HepG2 (cell line): ENCODE data around the gene LBX2. TPM values are rescaled to one million over a fixed set of nuclear protein-coding genes. Genes with fewer than 3 reads are reported as not detected.

ENCODE experiments used
- ADNP ChIP-seq: sonication (generic); formaldehyde crosslinking; IDR thresholded peaks from 2 replicates; pipeline ENCODE4 v1.4.0; 2020; ENCODE audit warnings: missing genetic modification reagents
- ARHGAP35 ChIP-seq: sonication (generic); formaldehyde crosslinking; IDR thresholded peaks from 2 replicates; pipeline ENCODE4 v1.9.0; 2022; ENCODE audit warnings: mild to moderate bottlenecking, inconsistent platforms, moderate library complexity, missing genetic modification reagents, borderline replicate concordance
- BATF2 ChIP-seq: sonication (generic); formaldehyde crosslinking; IDR thresholded peaks from 2 replicates; pipeline ENCODE4 v1.8.0; 2022; ENCODE audit warnings: mild to moderate bottlenecking, missing genetic modification reagents, moderate library complexity
- CAMTA2 ChIP-seq: sonication (generic); formaldehyde crosslinking; IDR thresholded peaks from 2 replicates; pipeline ENCODE4 v1.4.0; 2020; ENCODE audit warnings: mild to moderate bottlenecking, missing genetic modification reagents, borderline replicate concordance
- CREB1 ChIP-seq, 2 experiments: fragments of 450-650 bp in 1 of 2; IDR thresholded peaks; 2 replicates each; pipeline ENCODE4 v1.6.1; 2016 to 2017; ENCODE audit warnings: control low read depth in 1 of 2, mild to moderate bottlenecking in 1 of 2, missing compliant biosample characterization in 1 of 2, missing genetic modification characterization in 1 of 2
- LBX2 ChIP-seq: sonication (generic); formaldehyde crosslinking; IDR thresholded peaks from 2 replicates; pipeline ENCODE4 v1.5.0; 2020; ENCODE audit warnings: missing genetic modification reagents, mild to moderate bottlenecking, borderline replicate concordance
- MBD4 ChIP-seq: IDR thresholded peaks from 2 replicates; pipeline ENCODE4 v1.6.1; 2012; ENCODE audit warnings: low read length, inconsistent platforms, borderline replicate concordance
- NFATC3 ChIP-seq: sonication (generic); formaldehyde crosslinking; IDR thresholded peaks from 2 replicates; pipeline ENCODE4 v1.5.1; 2020; ENCODE audit warnings: mild to moderate bottlenecking, missing genetic modification reagents
- PHF20 ChIP-seq: sonication (generic); formaldehyde crosslinking; IDR thresholded peaks from 2 replicates; pipeline ENCODE4 v1.5.0; 2020; ENCODE audit warnings: mild to moderate bottlenecking, missing genetic modification reagents
- PITX1 ChIP-seq: sonication (generic); formaldehyde crosslinking; IDR thresholded peaks from 2 replicates; pipeline ENCODE4 v1.5.1; 2020; ENCODE audit warnings: mild to moderate bottlenecking, missing genetic modification reagents
- PPARG ChIP-seq: conservative IDR thresholded peaks from 2 replicates; pipeline ENCODE4 v1.6.1; 2016; ENCODE audit warnings: missing biosample characterization, missing genetic modification reagents
- RXRB ChIP-seq: IDR thresholded peaks from 2 replicates; pipeline ENCODE4 v1.6.1; 2016; ENCODE audit warnings: borderline replicate concordance, missing genetic modification reagents, missing compliant biosample characterization
- SMAD3 ChIP-seq: sonication (generic); formaldehyde crosslinking; IDR thresholded peaks from 2 replicates; pipeline ENCODE4 v1.4.0; 2020; ENCODE audit warnings: missing genetic modification reagents
- SOX13 ChIP-seq, 3 experiments: fragments of 450-650 bp in 1 of 3; sonication (generic) in 1 of 3; formaldehyde crosslinking in 1 of 3; IDR thresholded peaks in 2 of 3; conservative IDR thresholded peaks in 1 of 3; 2 replicates each; pipeline versions ENCODE4 v1.5.0 to v1.6.1; 2016 to 2020; ENCODE audit warnings: antibody characterized with exemption in 1 of 3, mild to moderate bottlenecking in 1 of 3, missing compliant biosample characterization in 1 of 3, missing genetic modification reagents in 1 of 3, moderate library complexity in 1 of 3
- STAT5B ChIP-seq: sonication (generic); formaldehyde crosslinking; IDR thresholded peaks from 2 replicates; pipeline ENCODE4 v1.4.0; 2020; ENCODE audit warnings: missing genetic modification reagents
- ZC3H4 ChIP-seq: sonication (generic); formaldehyde crosslinking; IDR thresholded peaks from 2 replicates; pipeline ENCODE4 v1.4.0; 2020; ENCODE audit warnings: missing genetic modification reagents, borderline replicate concordance
- ZNF17 ChIP-seq: sonication (generic); formaldehyde crosslinking; IDR thresholded peaks from 2 replicates; pipeline ENCODE4 v1.5.0; 2020; ENCODE audit warnings: mild to moderate bottlenecking, missing genetic modification reagents
- ZNF260 ChIP-seq: sonication (generic); formaldehyde crosslinking; IDR thresholded peaks from 2 replicates; pipeline ENCODE4 v1.4.0; 2020; ENCODE audit warnings: missing genetic modification reagents, low read depth, mild to moderate bottlenecking, borderline replicate concordance
- ZNF446 ChIP-seq: sonication (generic); formaldehyde crosslinking; IDR thresholded peaks from 2 replicates; pipeline ENCODE4 v1.5.0; 2020; ENCODE audit warnings: mild to moderate bottlenecking, missing genetic modification reagents
- ZNF598 ChIP-seq: sonication (generic); formaldehyde crosslinking; IDR thresholded peaks from 2 replicates; pipeline ENCODE4 v1.5.1; 2020; ENCODE audit warnings: mild to moderate bottlenecking, missing genetic modification reagents, borderline replicate concordance
- ZNF891 ChIP-seq: sonication (generic); formaldehyde crosslinking; IDR thresholded peaks from 2 replicates; pipeline ENCODE4 v1.5.0; 2020; ENCODE audit warnings: mild to moderate bottlenecking, missing genetic modification reagents
- polyA plus RNA-seq, 8 experiments: library from polyadenylated mRNA; depleted of rRNA in 3 of 8; stranded (reverse) in 7 of 8; unstranded in 1 of 8; fragments of >200 nt; fragmentation: Illumina TruSeq in 4 of 8; extraction: Trizol in 4 of 8; gene quantifications; 2 replicates each; pipeline versions ENCODE4 v1.2.1 to v1.2.3, GENCODE V29; 2011 to 2016; ENCODE audit warnings: low read depth in 4 of 8, missing spikeins in 1 of 8, mixed read lengths in 1 of 8; ENCODE audit not compliant: insufficient read depth in 1 of 8
- total RNA-seq, 5 experiments: library from RNA; depleted of rRNA; stranded (reverse); fragments of >200 nt; fragmentation: Illumina TruSeq; extraction: Trizol; gene quantifications; 2 replicates each; pipeline ENCODE4 v1.2.3, GENCODE V29; 2016; ENCODE audit warnings: low read depth in 1 of 5
- TF ChIP-seq, protein P1 (sequence below): sonication (generic); formaldehyde crosslinking; IDR thresholded peaks from 2 replicates; pipeline ENCODE4 v1.8.1; 2023; ENCODE audit warnings: missing genetic modification reagents, mild to moderate bottlenecking, borderline replicate concordance
- TF ChIP-seq, protein P2 (sequence below), 2 experiments: fragments of 450-650 bp in 1 of 2; sonication (generic) in 1 of 2; formaldehyde crosslinking; IDR thresholded peaks; 2 replicates each; pipeline versions ENCODE4 v1.5.0 to v1.8.0; 2020 to 2022; ENCODE audit warnings: mild to moderate bottlenecking in 1 of 2, missing genetic modification reagents in 1 of 2
- TF ChIP-seq, protein P3 (sequence below): sonication (generic); formaldehyde crosslinking; conservative IDR thresholded peaks from 2 replicates; pipeline ENCODE4 v1.4.0; 2020; ENCODE audit warnings: missing genetic modification reagents

The LBX2 gene
- total and polyA plus RNA-seq, 2 of the 13 experiments (the other 11 are each of a cell fraction or from before 2014, with no cell fraction given), result 6.4 to 8.1 TPM

- TF ChIP-seq BATF2 (CRISPR knock-in tag) (no peak), ZNF891 (CRISPR knock-in tag) (peak; percentile 79), NFATC3 (peak; percentile 94; the same call in 1 of the 2 replicates), PPARG (peak; percentile 80), STAT5B (CRISPR knock-in tag) (no peak; the same call in 1 of the 2 replicates), CREB1 (IDR thresholded peaks at IDR 0.05) (peak; percentile 82), CREB1 (CRISPR knock-in tag; IDR thresholded peaks at IDR 0.05) (peak; percentile 95), PITX1 (CRISPR knock-in tag) (peak; percentile 81), CAMTA2 (CRISPR knock-in tag) (peak; percentile 95; the same call in 1 of the 2 replicates), ZNF260 (CRISPR knock-in tag) (no peak), ZC3H4 (CRISPR knock-in tag) (no peak), ZNF17 (CRISPR knock-in tag) (no peak), RXRB (CRISPR knock-in tag) (peak; percentile 92), PHF20 (peak; percentile 95), ZNF598 (CRISPR knock-in tag) (peak; percentile 98; the same call in 1 of the 2 replicates), ZNF446 (CRISPR knock-in tag) (no peak; the same call in 1 of the 2 replicates), ADNP (CRISPR knock-in tag) (no peak), LBX2 (CRISPR knock-in tag) (no peak), ARHGAP35 (CRISPR knock-in tag) (0 out of 2 replicates have a peak, but pooled peaks have one; percentile 68), SMAD3 (CRISPR knock-in tag) (peak; percentile 99), SOX13 (IDR thresholded peaks at IDR 0.05) (no peak), SOX13 (CRISPR knock-in tag; conservative IDR thresholded peaks at IDR 0.05 in 1 of 2, IDR thresholded peaks at IDR 0.05 in 1 of 2) (peak; percentile 27 to 68; a peak in 2 of 4 replicates), MBD4 (0 out of 2 replicates have a peak, but pooled peaks have one; percentile 17)
- TF ChIP-seq, protein P1, sequence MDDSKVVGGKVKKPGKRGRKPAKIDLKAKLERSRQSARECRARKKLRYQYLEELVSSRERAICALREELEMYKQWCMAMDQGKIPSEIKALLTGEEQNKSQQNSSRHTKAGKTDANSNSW (CRISPR knock-in tag), result no peak
- TF ChIP-seq, protein P2, sequence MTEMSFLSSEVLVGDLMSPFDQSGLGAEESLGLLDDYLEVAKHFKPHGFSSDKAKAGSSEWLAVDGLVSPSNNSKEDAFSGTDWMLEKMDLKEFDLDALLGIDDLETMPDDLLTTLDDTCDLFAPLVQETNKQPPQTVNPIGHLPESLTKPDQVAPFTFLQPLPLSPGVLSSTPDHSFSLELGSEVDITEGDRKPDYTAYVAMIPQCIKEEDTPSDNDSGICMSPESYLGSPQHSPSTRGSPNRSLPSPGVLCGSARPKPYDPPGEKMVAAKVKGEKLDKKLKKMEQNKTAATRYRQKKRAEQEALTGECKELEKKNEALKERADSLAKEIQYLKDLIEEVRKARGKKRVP (CRISPR knock-in tag; IDR thresholded peaks at IDR 0.05), result peak in 1 of 2 experiments; percentile 80; a peak in 2 of 4 replicates
- TF ChIP-seq, protein P3, sequence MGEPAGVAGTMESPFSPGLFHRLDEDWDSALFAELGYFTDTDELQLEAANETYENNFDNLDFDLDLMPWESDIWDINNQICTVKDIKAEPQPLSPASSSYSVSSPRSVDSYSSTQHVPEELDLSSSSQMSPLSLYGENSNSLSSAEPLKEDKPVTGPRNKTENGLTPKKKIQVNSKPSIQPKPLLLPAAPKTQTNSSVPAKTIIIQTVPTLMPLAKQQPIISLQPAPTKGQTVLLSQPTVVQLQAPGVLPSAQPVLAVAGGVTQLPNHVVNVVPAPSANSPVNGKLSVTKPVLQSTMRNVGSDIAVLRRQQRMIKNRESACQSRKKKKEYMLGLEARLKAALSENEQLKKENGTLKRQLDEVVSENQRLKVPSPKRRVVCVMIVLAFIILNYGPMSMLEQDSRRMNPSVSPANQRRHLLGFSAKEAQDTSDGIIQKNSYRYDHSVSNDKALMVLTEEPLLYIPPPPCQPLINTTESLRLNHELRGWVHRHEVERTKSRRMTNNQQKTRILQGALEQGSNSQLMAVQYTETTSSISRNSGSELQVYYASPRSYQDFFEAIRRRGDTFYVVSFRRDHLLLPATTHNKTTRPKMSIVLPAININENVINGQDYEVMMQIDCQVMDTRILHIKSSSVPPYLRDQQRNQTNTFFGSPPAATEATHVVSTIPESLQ (CRISPR knock-in tag), result peak; percentile 86
These were observed 44.5 kb downstream of the LBX2 start, which contains the start of gene INO80B (continued) for GRCh38 chr2:74454654-74455511.
